CMK (cell line): ENCODE data around the gene DEFB128.

Experiments
- DNase-seq: peaks from one replicate; pipeline ENCODE4 v3.0.0-alpha.2; 2010; ENCODE audit warnings: low read depth

Gene DEFB128

GRCh38 chr20:152131-152530, 37.4 kb downstream of the DEFB128 start:
- DNase-seq = no peak

DNA sequence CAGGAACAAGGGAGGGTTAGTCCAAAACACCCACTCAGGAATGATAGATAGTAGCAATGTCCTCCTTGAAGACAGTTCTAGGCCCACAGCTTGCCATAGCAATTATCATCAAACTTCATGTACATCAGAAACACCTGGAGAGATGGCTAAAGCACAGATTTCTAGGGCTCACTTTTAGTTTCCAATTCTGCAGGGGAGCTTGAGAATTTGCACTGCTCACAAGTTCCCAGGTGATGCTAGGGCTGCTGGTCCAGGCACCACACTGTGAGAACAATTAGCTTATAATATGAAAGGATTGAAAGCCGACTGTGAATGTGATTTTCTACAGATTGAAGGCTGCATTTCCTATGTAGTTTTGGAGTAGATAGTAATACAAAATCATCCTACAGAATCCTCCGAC, 43.6 kb downstream of the DEFB128 start:
- DNase-seq = no peak

DNA sequence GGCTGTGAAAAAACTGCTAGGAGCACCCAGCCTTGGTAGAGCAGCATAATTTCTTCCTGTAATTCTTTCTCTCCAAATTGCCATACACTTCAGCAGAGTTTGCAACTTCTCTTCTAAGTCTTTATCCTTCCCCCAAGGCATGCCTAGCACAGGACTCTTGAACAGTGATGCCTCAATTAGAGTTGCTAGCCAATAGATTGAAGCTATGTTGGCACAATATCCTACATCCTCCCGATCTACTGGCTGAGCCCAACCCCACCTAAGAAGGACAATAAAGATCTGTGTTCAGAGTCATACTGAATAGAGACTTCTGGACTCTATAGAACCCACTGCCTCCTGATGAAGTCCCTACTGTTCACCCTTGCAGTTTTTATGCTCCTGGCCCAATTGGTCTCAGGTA, 47.2 kb downstream of the DEFB128 start, which contains the start of gene DEFB126:
DEFB126 (plus strand) TSS at position 301 of the 400 bp plus-strand sequence; CDS start at position 340, 39 bp downstream.
- no peak for DNase-seq
